ENCODE results near the gene TAS2R43.
"Not testable (repeated sequence)": the region's sequence is repeated elsewhere in the genome, so short reads cannot be mapped to it uniquely, and the experiment has no call there.

TAS2R43 gene

DNA sequence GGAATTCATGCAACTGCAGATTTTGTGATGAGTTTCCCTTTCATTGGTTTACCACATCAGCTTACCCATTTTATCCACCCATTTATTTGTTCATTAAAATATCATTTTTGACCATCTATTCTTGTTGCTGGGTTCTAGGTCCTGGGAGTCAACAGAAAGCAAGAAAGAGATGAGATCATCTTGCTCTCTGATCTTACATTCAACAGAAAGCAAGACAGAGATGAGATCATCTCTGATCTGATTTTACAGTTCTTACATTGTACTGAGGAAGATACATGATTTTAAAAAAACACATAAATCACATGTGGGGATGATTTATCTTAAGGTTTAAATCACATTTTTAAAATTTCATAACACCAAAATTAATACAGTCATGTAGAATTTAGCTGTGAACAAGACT, 32.3 kb downstream of the TAS2R43 start:
- no peak for DNase-seq (ENCODE audit: low read depth, low spot score)

DNA sequence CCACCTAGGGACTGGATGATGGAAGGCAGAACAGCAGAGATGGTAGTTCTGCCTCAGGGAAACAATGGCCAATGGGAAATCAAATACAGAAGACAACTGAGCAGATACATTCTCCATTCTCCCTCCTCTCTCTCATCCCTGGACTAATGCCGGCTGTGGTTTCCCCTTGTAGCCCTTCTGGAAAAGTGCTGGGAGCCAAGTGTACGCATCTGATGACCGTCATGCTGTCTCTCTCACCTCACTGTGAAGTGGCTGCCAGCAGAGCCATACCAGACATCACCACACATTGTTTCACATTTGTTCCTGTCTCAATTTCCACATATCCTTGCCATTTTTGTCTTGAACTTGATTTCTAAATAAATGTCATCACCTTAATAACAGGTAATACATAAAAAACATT, 33.1 kb downstream of the TAS2R43 start:
- DNase-seq (ENCODE audit: low read depth, low spot score): no peak

DNA sequence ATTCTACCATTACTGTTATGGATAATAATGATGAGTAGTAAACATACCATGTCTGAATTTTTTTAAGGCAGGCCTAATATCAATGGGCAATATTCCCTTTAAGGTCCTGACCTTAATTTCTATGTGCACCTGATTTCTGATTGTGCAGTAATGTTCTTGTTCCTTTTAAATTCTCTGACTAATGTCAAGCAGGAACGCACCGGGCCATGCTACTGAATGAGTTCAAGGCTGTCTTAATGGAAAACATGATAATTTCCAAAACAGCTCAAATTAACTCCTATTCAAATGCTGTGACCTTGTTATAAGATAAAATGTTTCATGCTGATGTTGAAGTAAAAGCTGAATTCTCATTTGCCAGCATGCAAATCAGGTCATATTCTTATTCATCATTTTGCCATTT, 36.8 kb downstream of the TAS2R43 start:
- DNase-seq (ENCODE audit: low read depth, low spot score): no peak

DNA sequence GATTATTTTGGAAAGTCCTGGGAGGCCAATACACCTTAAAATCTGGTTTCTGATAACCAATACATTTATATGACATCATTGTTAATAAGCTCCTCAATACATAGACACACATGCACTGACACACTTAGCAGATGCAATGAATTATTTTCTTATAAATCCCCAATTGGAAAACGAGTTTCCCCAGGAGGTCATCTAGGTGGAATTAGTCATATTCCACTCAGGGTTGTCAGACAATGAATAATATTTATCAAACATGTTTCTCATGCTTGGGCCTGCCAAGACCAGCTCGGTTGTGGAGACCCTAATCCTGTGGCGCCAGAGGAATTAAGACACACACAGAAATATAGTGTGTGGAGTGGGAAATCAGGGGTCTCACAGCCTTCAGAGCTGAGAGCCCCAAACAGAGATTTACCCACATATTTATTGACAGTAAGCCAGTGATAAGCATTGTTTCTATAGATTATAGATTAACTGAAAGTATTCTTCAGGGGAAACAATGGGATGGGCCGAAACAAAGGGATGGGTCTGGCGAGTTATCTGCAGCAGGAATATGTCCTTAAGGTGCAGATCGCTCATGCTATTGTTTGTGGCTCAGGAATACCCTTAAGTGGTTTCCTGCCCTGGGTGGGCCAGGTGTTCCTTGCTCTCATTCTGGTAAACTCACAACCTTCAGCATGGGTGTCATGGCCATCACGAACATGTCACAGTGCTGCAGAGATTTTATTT, 42.1 kb downstream of the TAS2R43 start:
- DNase-seq (ENCODE audit: low read depth, low spot score): not testable (repeated sequence)

DNA sequence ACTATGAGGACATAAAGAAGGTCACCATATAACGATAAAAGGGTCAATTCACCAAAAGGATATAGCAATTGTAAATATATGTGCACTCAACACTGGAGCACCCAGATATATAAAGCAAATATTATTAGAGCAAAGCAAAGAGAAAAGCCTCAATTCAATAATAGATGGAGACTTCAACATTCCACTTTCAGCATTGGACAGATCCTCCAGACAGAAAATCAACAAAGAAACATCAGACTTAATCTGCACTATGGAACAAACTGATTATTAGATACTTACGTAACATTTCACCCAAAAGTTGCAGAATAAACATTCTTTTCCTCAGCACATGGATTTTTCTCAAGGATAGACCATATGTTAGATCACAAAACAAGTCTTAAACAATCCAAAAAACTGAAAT, 50.7 kb downstream of the TAS2R43 start:
- DNase-seq (ENCODE audit: low read depth, low spot score): not testable (repeated sequence)
